HepG2 (cell line): ENCODE measurements around the gene VWA3A. TPM values are rescaled to one million over a fixed set of nuclear protein-coding genes. Genes with fewer than 3 reads are reported as not detected.

Source experiments
- AKAP8 ChIP-seq: sonication (generic); formaldehyde crosslinking; IDR thresholded peaks from 2 replicates; pipeline ENCODE4 v1.5.1; 2020; ENCODE audit warnings: mild to moderate bottlenecking, missing genetic modification reagents
- FOXC1 ChIP-seq: sonication (generic); formaldehyde crosslinking; IDR thresholded peaks from 2 replicates; pipeline ENCODE4 v1.8.0; 2022; ENCODE audit warnings: mild to moderate bottlenecking, missing genetic modification reagents, borderline replicate concordance
- HMGA1 ChIP-seq: sonication (generic); formaldehyde crosslinking; conservative IDR thresholded peaks from 2 replicates; pipeline ENCODE4 v1.4.0; 2020; ENCODE audit warnings: missing genetic modification reagents
- MED1 ChIP-seq: sonication (generic); formaldehyde crosslinking; IDR thresholded peaks from 2 replicates; pipeline ENCODE4 v1.4.0; 2020; ENCODE audit warnings: missing genetic modification reagents
- NR2C2 ChIP-seq: sonication (generic); formaldehyde crosslinking; IDR thresholded peaks from 2 replicates; pipeline ENCODE4 v1.4.0; 2020; ENCODE audit warnings: missing genetic modification reagents, mild to moderate bottlenecking, moderate library complexity, borderline replicate concordance
- PHF21A ChIP-seq: sonication (generic); formaldehyde crosslinking; IDR thresholded peaks from 2 replicates; pipeline ENCODE4 v1.5.0; 2020; ENCODE audit warnings: mild to moderate bottlenecking, missing genetic modification reagents
- RAD21 ChIP-seq: fragments of 450-650 bp; formaldehyde crosslinking; IDR thresholded peaks from 2 replicates; pipeline ENCODE4 v1.5.0; 2020; ENCODE audit warnings: mild to moderate bottlenecking
- RBM39 ChIP-seq: fragments of 200-400 bp; formaldehyde crosslinking; IDR thresholded peaks from one replicate; pipeline ENCODE4 v1.6.1; 2018; ENCODE audit warnings: antibody characterized with exemption, mild to moderate bottlenecking, low read depth, low read length; ENCODE audit not compliant: poor library complexity, severe bottlenecking
- SYNCRIP ChIP-seq: fragments of 200-400 bp; formaldehyde crosslinking; IDR thresholded peaks from 2 replicates; pipeline ENCODE4 v1.6.1; 2018; ENCODE audit warnings: mild to moderate bottlenecking, low read depth, low read length; ENCODE audit not compliant: insufficient read depth
- TOPORS ChIP-seq: sonication (generic); formaldehyde crosslinking; IDR thresholded peaks from 2 replicates; pipeline ENCODE4 v1.8.0; 2023; ENCODE audit warnings: mild to moderate bottlenecking, missing genetic modification reagents
- ZFY ChIP-seq: sonication (generic); formaldehyde crosslinking; IDR thresholded peaks from 2 replicates; pipeline ENCODE4 v1.4.0; 2020; ENCODE audit warnings: missing genetic modification reagents
- ZNF232 ChIP-seq: sonication (generic); formaldehyde crosslinking; IDR thresholded peaks from 2 replicates; pipeline ENCODE4 v1.4.0; 2020; ENCODE audit warnings: missing genetic modification reagents, borderline replicate concordance
- ZNF709 ChIP-seq: sonication (generic); formaldehyde crosslinking; IDR thresholded peaks from 2 replicates; pipeline ENCODE4 v1.5.0; 2020; ENCODE audit warnings: mild to moderate bottlenecking, missing genetic modification reagents
- ZNF879 ChIP-seq: sonication (generic); formaldehyde crosslinking; IDR thresholded peaks from 2 replicates; pipeline ENCODE4 v1.8.1; 2023; ENCODE audit warnings: missing genetic modification reagents
- polyA plus RNA-seq, 8 experiments: library from polyadenylated mRNA; depleted of rRNA in 3 of 8; stranded (reverse) in 7 of 8; unstranded in 1 of 8; fragments of >200 nt; fragmentation: Illumina TruSeq in 4 of 8; extraction: Trizol in 4 of 8; gene quantifications; 2 replicates each; pipeline versions ENCODE4 v1.2.1 to v1.2.3, GENCODE V29; 2011 to 2016; ENCODE audit warnings: low read depth in 4 of 8, missing spikeins in 1 of 8, mixed read lengths in 1 of 8; ENCODE audit not compliant: insufficient read depth in 1 of 8
- total RNA-seq, 5 experiments: library from RNA; depleted of rRNA; stranded (reverse); fragments of >200 nt; fragmentation: Illumina TruSeq; extraction: Trizol; gene quantifications; 2 replicates each; pipeline ENCODE4 v1.2.3, GENCODE V29; 2016; ENCODE audit warnings: low read depth in 1 of 5
- TF ChIP-seq, protein P1 (sequence below): sonication (generic); formaldehyde crosslinking; IDR thresholded peaks from 2 replicates; pipeline ENCODE4 v1.8.0; 2022; ENCODE audit warnings: mild to moderate bottlenecking, missing genetic modification reagents; ENCODE audit not compliant: insufficient replicate concordance
- TF ChIP-seq, protein P2 (sequence below): sonication (generic); formaldehyde crosslinking; IDR thresholded peaks from 2 replicates; pipeline ENCODE4 v1.8.0; 2022; ENCODE audit warnings: missing genetic modification reagents, mild to moderate bottlenecking, moderate library complexity, borderline replicate concordance
- TF ChIP-seq, protein P3 (sequence below): sonication (generic); formaldehyde crosslinking; IDR thresholded peaks from 2 replicates; pipeline ENCODE4 v1.8.0; 2022; ENCODE audit warnings: mild to moderate bottlenecking, missing genetic modification reagents
- TF ChIP-seq, protein P4 (sequence below): sonication (generic); formaldehyde crosslinking; IDR thresholded peaks from 2 replicates; pipeline ENCODE4 v1.8.0; 2023; ENCODE audit warnings: mild to moderate bottlenecking, missing genetic modification reagents
- TF ChIP-seq, protein P5 (sequence below): sonication (generic); formaldehyde crosslinking; IDR thresholded peaks from 2 replicates; pipeline ENCODE4 v1.4.0; 2020; ENCODE audit warnings: missing genetic modification reagents

The VWA3A gene
- total and polyA plus RNA-seq, 2 of the 13 experiments (the other 11 are each of a cell fraction or from before 2014, with no cell fraction given): 0.03 to 0.07 TPM

DNA sequence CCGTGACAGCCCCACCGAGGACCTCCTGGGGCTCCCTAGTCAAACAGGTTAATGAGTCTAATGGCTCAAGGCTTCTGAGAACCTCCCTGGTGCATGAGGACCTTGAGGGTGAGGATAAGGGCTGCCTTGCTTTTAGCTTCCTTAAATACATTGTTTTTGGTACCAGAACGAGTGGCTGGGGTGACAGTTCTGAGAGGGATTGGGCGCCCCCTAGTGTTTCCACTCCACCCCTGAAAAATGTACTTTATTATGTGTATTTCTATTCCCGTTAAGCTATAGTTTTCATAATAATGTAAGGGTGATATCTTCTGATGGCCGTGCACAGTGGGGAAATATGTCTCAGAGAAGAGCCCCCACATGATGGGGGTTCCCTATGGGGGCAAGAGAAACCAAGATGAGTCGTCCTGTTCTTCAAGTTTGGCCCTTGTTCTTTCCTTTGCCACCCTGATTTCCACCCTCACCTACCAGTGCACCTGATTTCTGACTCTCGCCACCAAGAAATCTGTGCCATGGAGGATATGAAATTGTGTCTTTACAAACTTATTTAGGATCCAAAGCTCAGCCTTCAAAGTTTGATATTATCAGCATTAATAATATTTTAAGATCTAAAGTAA lies 14.5 kb upstream of the VWA3A start (continued):
- TF ChIP-seq RAD21: peak; percentile 91
- no peak for TF ChIP-seq FOXC1 (CRISPR knock-in tag)
- no peak for TF ChIP-seq SYNCRIP
- no peak for TF ChIP-seq AKAP8 (CRISPR knock-in tag)
- TF ChIP-seq RBM39: no peak
- no peak for TF ChIP-seq HMGA1
- TF ChIP-seq, protein P1, sequence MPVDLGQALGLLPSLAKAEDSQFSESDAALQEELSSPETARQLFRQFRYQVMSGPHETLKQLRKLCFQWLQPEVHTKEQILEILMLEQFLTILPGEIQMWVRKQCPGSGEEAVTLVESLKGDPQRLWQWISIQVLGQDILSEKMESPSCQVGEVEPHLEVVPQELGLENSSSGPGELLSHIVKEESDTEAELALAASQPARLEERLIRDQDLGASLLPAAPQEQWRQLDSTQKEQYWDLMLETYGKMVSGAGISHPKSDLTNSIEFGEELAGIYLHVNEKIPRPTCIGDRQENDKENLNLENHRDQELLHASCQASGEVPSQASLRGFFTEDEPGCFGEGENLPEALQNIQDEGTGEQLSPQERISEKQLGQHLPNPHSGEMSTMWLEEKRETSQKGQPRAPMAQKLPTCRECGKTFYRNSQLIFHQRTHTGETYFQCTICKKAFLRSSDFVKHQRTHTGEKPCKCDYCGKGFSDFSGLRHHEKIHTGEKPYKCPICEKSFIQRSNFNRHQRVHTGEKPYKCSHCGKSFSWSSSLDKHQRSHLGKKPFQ (CRISPR knock-in tag): no peak
- TF ChIP-seq NR2C2 (CRISPR knock-in tag): no peak
- TF ChIP-seq MED1 (CRISPR knock-in tag): 0 out of 2 replicates have a peak, but pooled peaks have one; percentile 22
- TF ChIP-seq, protein P2, sequence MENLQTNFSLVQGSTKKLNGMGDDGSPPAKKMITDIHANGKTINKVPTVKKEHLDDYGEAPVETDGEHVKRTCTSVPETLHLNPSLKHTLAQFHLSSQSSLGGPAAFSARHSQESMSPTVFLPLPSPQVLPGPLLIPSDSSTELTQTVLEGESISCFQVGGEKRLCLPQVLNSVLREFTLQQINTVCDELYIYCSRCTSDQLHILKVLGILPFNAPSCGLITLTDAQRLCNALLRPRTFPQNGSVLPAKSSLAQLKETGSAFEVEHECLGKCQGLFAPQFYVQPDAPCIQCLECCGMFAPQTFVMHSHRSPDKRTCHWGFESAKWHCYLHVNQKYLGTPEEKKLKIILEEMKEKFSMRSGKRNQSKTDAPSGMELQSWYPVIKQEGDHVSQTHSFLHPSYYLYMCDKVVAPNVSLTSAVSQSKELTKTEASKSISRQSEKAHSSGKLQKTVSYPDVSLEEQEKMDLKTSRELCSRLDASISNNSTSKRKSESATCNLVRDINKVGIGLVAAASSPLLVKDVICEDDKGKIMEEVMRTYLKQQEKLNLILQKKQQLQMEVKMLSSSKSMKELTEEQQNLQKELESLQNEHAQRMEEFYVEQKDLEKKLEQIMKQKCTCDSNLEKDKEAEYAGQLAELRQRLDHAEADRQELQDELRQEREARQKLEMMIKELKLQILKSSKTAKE (CRISPR knock-in tag): no peak
- TF ChIP-seq, protein P3, sequence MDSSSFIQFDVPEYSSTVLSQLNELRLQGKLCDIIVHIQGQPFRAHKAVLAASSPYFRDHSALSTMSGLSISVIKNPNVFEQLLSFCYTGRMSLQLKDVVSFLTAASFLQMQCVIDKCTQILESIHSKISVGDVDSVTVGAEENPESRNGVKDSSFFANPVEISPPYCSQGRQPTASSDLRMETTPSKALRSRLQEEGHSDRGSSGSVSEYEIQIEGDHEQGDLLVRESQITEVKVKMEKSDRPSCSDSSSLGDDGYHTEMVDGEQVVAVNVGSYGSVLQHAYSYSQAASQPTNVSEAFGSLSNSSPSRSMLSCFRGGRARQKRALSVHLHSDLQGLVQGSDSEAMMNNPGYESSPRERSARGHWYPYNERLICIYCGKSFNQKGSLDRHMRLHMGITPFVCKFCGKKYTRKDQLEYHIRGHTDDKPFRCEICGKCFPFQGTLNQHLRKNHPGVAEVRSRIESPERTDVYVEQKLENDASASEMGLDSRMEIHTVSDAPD: no peak
- no peak for TF ChIP-seq ZFY (CRISPR knock-in tag)
- TF ChIP-seq ZNF709 (CRISPR knock-in tag): no peak
- TF ChIP-seq, protein P4, sequence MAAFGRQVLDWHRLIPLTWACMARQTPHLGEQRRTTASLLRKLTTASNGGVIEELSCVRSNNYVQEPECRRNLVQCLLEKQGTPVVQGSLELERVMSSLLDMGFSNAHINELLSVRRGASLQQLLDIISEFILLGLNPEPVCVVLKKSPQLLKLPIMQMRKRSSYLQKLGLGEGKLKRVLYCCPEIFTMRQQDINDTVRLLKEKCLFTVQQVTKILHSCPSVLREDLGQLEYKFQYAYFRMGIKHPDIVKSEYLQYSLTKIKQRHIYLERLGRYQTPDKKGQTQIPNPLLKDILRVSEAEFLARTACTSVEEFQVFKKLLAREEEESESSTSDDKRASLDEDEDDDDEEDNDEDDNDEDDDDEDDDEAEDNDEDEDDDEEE: no peak
- TF ChIP-seq TOPORS (CRISPR knock-in tag): no peak
- no peak for TF ChIP-seq ZNF879
- TF ChIP-seq, protein P5, sequence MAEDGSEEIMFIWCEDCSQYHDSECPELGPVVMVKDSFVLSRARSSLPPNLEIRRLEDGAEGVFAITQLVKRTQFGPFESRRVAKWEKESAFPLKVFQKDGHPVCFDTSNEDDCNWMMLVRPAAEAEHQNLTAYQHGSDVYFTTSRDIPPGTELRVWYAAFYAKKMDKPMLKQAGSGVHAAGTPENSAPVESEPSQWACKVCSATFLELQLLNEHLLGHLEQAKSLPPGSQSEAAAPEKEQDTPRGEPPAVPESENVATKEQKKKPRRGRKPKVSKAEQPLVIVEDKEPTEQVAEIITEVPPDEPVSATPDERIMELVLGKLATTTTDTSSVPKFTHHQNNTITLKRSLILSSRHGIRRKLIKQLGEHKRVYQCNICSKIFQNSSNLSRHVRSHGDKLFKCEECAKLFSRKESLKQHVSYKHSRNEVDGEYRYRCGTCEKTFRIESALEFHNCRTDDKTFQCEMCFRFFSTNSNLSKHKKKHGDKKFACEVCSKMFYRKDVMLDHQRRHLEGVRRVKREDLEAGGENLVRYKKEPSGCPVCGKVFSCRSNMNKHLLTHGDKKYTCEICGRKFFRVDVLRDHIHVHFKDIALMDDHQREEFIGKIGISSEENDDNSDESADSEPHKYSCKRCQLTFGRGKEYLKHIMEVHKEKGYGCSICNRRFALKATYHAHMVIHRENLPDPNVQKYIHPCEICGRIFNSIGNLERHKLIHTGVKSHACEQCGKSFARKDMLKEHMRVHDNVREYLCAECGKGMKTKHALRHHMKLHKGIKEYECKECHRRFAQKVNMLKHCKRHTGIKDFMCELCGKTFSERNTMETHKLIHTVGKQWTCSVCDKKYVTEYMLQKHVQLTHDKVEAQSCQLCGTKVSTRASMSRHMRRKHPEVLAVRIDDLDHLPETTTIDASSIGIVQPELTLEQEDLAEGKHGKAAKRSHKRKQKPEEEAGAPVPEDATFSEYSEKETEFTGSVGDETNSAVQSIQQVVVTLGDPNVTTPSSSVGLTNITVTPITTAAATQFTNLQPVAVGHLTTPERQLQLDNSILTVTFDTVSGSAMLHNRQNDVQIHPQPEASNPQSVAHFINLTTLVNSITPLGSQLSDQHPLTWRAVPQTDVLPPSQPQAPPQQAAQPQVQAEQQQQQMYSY: no peak
- TF ChIP-seq ZNF232 (CRISPR knock-in tag): 0 out of 2 replicates have a peak, but pooled peaks have one; percentile 54
- no peak for TF ChIP-seq PHF21A (CRISPR knock-in tag)
